ENCODE data around the gene BRME1.
"Not testable (repeated sequence)": the region's sequence is repeated elsewhere in the genome, so short reads cannot be mapped to it uniquely, and the experiment has no call there.

Gene BRME1

GRCh38 chr19:13926010-13926409, 20.1 kb upstream of the BRME1 start:
- no peak for TF ChIP-seq CTCF (IDR thresholded peaks at IDR 0.05; ENCODE audit: control insufficient read depth, extremely low read depth, insufficient read depth)
- H3K4me3 ChIP-seq (ENCODE audit: low read depth, low read length) = no peak overlapping the region
- no peak for DNase-seq (ENCODE audit: low read depth)

DNA sequence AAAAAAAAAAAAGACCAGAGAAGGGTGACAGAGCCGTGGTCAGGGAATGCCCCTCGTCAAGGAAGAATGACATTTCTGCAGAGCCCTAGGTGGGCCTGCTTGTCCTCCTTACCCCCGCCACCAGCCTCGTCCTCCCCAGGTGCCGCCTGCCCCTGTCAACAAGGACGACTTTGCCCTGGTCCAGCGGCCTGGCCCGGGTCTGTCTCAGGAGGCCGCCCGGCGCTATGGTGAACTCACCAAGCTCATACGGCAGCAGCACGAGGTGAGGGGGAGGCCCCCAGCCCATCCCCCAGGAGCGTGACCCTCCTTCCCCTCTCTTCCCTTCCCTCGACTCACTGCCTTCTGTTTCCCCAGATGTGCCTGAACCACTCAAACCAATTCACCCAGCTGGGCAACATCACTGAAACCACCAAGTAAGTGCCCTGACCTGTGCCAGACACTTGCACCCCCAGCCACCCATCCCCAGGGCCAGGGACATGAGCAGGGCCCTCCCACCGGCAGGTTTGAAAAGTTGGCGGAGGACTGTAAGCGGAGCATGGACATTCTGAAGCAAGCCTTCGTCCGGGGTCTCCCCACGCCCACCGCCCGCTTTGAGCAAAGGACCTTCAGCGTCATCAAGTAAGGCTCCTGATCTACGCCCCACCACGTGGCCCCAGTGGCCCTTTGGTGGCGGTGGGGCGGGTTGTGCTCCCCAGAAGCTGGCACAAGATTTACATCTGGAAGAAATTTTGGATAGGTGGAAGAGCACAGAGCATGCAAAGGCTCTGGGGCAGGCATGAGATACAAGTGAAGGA, 17.5 kb upstream of the BRME1 start:
- DNase-seq (ENCODE audit: low read depth) = no peak
- no peak for TF ChIP-seq CTCF (IDR thresholded peaks at IDR 0.05; ENCODE audit: control insufficient read depth, extremely low read depth, insufficient read depth)
- H3K4me3 ChIP-seq (ENCODE audit: low read depth, low read length) = no peak overlapping the region

- not testable (repeated sequence) for DNase-seq (ENCODE audit: low read depth); H3K4me3 ChIP-seq (ENCODE audit: low read depth, low read length)
These were observed 16.2 kb upstream of the BRME1 start for GRCh38 chr19:13922118-13922517.

GRCh38 chr19:13920940-13921747, 15.2 kb upstream of the BRME1 start:
- H3K4me3 ChIP-seq (ENCODE audit: low read depth, low read length) = no peak overlapping the region
- TF ChIP-seq CTCF (IDR thresholded peaks at IDR 0.05; ENCODE audit: control insufficient read depth, extremely low read depth, insufficient read depth) = no peak
- no peak for DNase-seq (ENCODE audit: low read depth)

DNA sequence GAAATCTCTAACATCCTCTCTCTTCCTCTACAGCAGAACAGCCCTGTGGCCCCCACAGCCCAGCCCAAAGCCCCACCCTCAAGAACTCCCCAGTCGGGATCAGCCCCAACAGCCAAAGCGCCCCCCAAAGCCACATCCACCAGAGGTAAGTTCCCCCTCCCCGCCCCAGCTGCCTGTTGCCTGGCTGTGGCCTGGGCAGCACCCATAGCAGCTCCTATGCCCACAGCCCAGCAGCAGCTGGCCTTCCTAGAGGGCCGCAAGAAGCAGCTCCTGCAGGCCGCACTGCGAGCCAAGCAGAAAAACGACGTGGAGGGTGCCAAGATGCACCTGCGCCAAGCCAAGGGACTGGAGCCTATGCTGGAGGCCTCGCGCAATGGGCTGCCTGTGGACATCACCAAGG, 14.6 kb upstream of the BRME1 start:
- DNase-seq (ENCODE audit: low read depth) = no peak
- no peak overlapping the region for H3K4me3 ChIP-seq (ENCODE audit: low read depth, low read length)
- no peak for TF ChIP-seq CTCF (IDR thresholded peaks at IDR 0.05; ENCODE audit: control insufficient read depth, extremely low read depth, insufficient read depth)

GRCh38 chr19:13918726-13919411, 13.0 kb upstream of the BRME1 start:
- no peak for TF ChIP-seq CTCF (IDR thresholded peaks at IDR 0.05; ENCODE audit: control insufficient read depth, extremely low read depth, insufficient read depth)
- H3K4me3 ChIP-seq (ENCODE audit: low read depth, low read length) = no peak overlapping the region
- no peak for DNase-seq (ENCODE audit: low read depth)

GRCh38 chr19:13917888-13918406, 12.0 kb upstream of the BRME1 start:
- TF ChIP-seq CTCF (IDR thresholded peaks at IDR 0.05; ENCODE audit: control insufficient read depth, extremely low read depth, insufficient read depth) = no peak
- DNase-seq (ENCODE audit: low read depth) = no peak
- H3K4me3 ChIP-seq (ENCODE audit: low read depth, low read length) = no peak overlapping the region
